Testis (tissue), 3 donors: Measurements from ENCODE around the gene NID1. TPM values are rescaled to one million over a fixed set of nuclear protein-coding genes. Genes with fewer than 3 reads are reported as not detected.

Experiments used
- DNase-seq: peaks from one replicate; pipeline ENCODE4 v3.0.0-alpha.2; 2019
- H3K27ac ChIP-seq, 2 donors: fragments of 200-600 bp; sonication (generic); one replicate each; pipeline ENCODE4 v1.5.1; 2019
- H3K27me3 ChIP-seq: fragments of 200-600 bp; sonication (generic); one replicate; pipeline ENCODE4 v1.5.1; 2019
- H3K36me3 ChIP-seq: fragments of 200-600 bp; sonication (generic); one replicate; pipeline ENCODE4 v1.5.1; 2017; ENCODE audit warnings: low read depth; ENCODE audit errors: missing control alignments
- H3K4me1 ChIP-seq: fragments of 200-600 bp; sonication (generic); one replicate; pipeline ENCODE4 v1.5.1; 2019
- H3K4me3 ChIP-seq, 2 donors: fragments of 200-600 bp; sonication (generic); one replicate each; pipeline ENCODE4 v1.5.1; 2017 to 2019
- H3K9me3 ChIP-seq: fragments of 200-600 bp; sonication (generic); one replicate; pipeline ENCODE4 v1.5.1; 2017
- CTCF ChIP-seq, 3 experiments: fragments of 450-650 bp in 2 of 3; fragments of 200-600 bp in 1 of 3; sonication (generic) in 1 of 3; IDR thresholded peaks; one replicate each; pipeline ENCODE4 v1.5.1; 2016 to 2019; ENCODE audit warnings: antibody characterized with exemption in 3 of 3, mild to moderate bottlenecking in 2 of 3, moderate library complexity in 1 of 3
- POLR2A ChIP-seq: fragments of 450-650 bp; IDR thresholded peaks from one replicate; pipeline ENCODE4 v1.6.1; 2017; ENCODE audit warnings: antibody characterized with exemption, mild to moderate bottlenecking, moderate library complexity
- WGBS, 2 donors: methylation state at CpG; one replicate each; pipeline ENCODE4 v1.1.5; 2018; 5-methylcytosine and 5-hydroxymethylcytosine counted together
- intact Hi-C: fragments of 100-400 bp; cut with DNase I; formaldehyde crosslinking; loops from one replicate; pipeline ENCODE4 v1.15.1; 2023; ENCODE audit warnings: low total_unique reads
- polyA plus RNA-seq: library from polyadenylated mRNA; stranded (reverse); fragments of 350-450 nt; fragmentation: Illumina TruSeq; extraction: RNeasy Lipid Tissue Mini Kit (QIAGEN cat#74804); gene quantifications from one replicate; pipeline ENCODE4 v1.2.3, GENCODE V29; 2014; ENCODE audit warnings: low read depth, low replicate concordance; ENCODE audit not compliant: insufficient read depth
- total RNA-seq, 2 donors: library from RNA; depleted of rRNA; stranded (reverse); fragments of >200 nt; gene quantifications; one replicate each; pipeline ENCODE4 v1.2.3, GENCODE V29; 2016

Gene NID1
- total and polyA plus RNA-seq, 3 donors from 2014 or later = 18.8 to 36.1 (median 21.0) TPM

GRCh38 chr1:236027104-236027503 lies 37.8 kb downstream of the NID1 start:
- Histone ChIP-seq H3K4me3 (no peak overlapping the region), H3K27ac (peak overlapping the region in 1 of 2 donors; percentile 2), H3K4me1 (no peaks in the 10 kb centered on the region), H3K27me3 (no peaks in the 10 kb centered on the region), H3K36me3 (no peaks in the 10 kb centered on the region), H3K9me3 (no peaks in the 10 kb centered on the region)
- DNase-seq = no peak
- WGBS, 2 donors = 66 to 77% methylated on average over 4 of the region's 4 CpGs
- intact Hi-C loops = no loop called here
- TF ChIP-seq POLR2A = no peak
- TF ChIP-seq CTCF (IDR thresholded peaks at IDR 0.05) = no peak

- 82 to 95% methylated on average over 12 to 14 of the region's 14 CpGs for WGBS, 2 donors
- no peaks in the 10 kb centered on the region for H3K36me3 ChIP-seq
- no peak overlapping the region for H3K27ac ChIP-seq
Measured at GRCh38 chr1:236025836-236026235, 39.1 kb downstream of the NID1 start.

GRCh38 chr1:236024641-236025040 lies 40.2 kb downstream of the NID1 start:
- whole genome bisulfite sequencing, 2 donors = 92 to 94% methylated on average over 7 of the region's 7 CpGs
- no peaks in the 10 kb centered on the region for H3K9me3 ChIP-seq
- DNase-seq = no peak
- H3K4me1 ChIP-seq = peaks cover 14% of the 10 kb centered on the region
- intact Hi-C loops = no loop called here
- no peak for TF ChIP-seq POLR2A
- no peak for TF ChIP-seq CTCF (IDR thresholded peaks at IDR 0.05)
- H3K36me3 ChIP-seq = no peaks in the 10 kb centered on the region
- H3K27ac ChIP-seq = no peak overlapping the region
- H3K4me3 ChIP-seq = no peak overlapping the region
- H3K27me3 ChIP-seq = no peaks in the 10 kb centered on the region

More at GRCh38 chr1:236025836-236026235, 39.1 kb downstream of the NID1 start:
- no peak for TF ChIP-seq POLR2A
- no peak for DNase-seq
- Histone ChIP-seq H3K4me3 (no peak overlapping the region), H3K9me3 (no peaks in the 10 kb centered on the region), H3K4me1 (peaks cover 5% of the 10 kb centered on the region), H3K27me3 (no peaks in the 10 kb centered on the region)
- intact Hi-C loops = no loop called here

GRCh38 chr1:236023926-236024565 lies 40.8 kb downstream of the NID1 start:
- DNase-seq = no peak
- Histone ChIP-seq H3K27ac (no peak overlapping the region), H3K9me3 (no peaks in the 10 kb centered on the region), H3K4me1 (peaks cover 20% of the 10 kb centered on the region), H3K27me3 (no peaks in the 10 kb centered on the region), H3K4me3 (no peak overlapping the region), H3K36me3 (no peaks in the 10 kb centered on the region)
- intact Hi-C loops = no loop called here
- TF ChIP-seq CTCF (IDR thresholded peaks at IDR 0.05) = no peak
- no peak for TF ChIP-seq POLR2A
- WGBS, 2 donors = 92 to 96% methylated on average over 15 of the region's 15 CpGs

GRCh38 chr1:236021424-236022135 lies 43.3 kb downstream of the NID1 start:
- peak overlapping the region in 1 of 2 donors; percentile 89 for H3K27ac ChIP-seq
- H3K27me3 ChIP-seq = no peaks in the 10 kb centered on the region
- intact Hi-C loops = no loop called here
- H3K36me3 ChIP-seq = no peaks in the 10 kb centered on the region
- peaks cover 31% of the 10 kb centered on the region for H3K4me1 ChIP-seq
- H3K9me3 ChIP-seq = no peaks in the 10 kb centered on the region
- 54 to 62% methylated on average over 9 of the region's 9 CpGs for WGBS, 2 donors
- no peak overlapping the region for H3K4me3 ChIP-seq
- TF ChIP-seq POLR2A = no peak
- TF ChIP-seq CTCF (IDR thresholded peaks at IDR 0.05) = no peak
- peak; percentile 32 for DNase-seq
